OCI-LY1 (cell line): ENCODE results near the gene MAN1C1.

Experiments used
- H2AFZ ChIP-seq: fragments of 200-600 bp; sonication (generic), shearing (Covaris generic); 2 replicates; pipeline ENCODE4 v1.6.0; 2014; ENCODE audit warnings: antibody characterized with exemption, mild to moderate bottlenecking, low read length
- H3F3A ChIP-seq: fragments of 200-600 bp; sonication (generic), shearing (Covaris generic); 2 replicates; pipeline ENCODE4 v1.6.0; 2014; ENCODE audit warnings: mild to moderate bottlenecking, antibody characterized with exemption, low read length, moderate library complexity; ENCODE audit not compliant: insufficient read depth
- H3K27ac ChIP-seq: fragments of 200-600 bp; sonication (generic); 2 replicates; pipeline ENCODE4 v1.5.1; 2014; ENCODE audit warnings: low read length, mixed run types, mild to moderate bottlenecking, low read depth; ENCODE audit not compliant: poor library complexity, severe bottlenecking
- H3K27me3 ChIP-seq: fragments of 200-600 bp; sonication (generic); 2 replicates; pipeline ENCODE4 v1.6.0; 2014; ENCODE audit warnings: antibody characterized with exemption, mild to moderate bottlenecking, low read length, moderate library complexity; ENCODE audit not compliant: insufficient read depth
- H3K36me3 ChIP-seq: fragments of 200-600 bp; sonication (generic); 2 replicates; pipeline ENCODE4 v1.6.1; 2014; ENCODE audit warnings: mild to moderate bottlenecking, antibody characterized with exemption, low read length, moderate library complexity, mixed read lengths; ENCODE audit not compliant: insufficient read depth
- H3K4me1 ChIP-seq: fragments of 200-600 bp; sonication (generic); 2 replicates; pipeline ENCODE4 v1.5.1; 2014; ENCODE audit warnings: mild to moderate bottlenecking, low read length, moderate library complexity; ENCODE audit not compliant: insufficient read depth, severe bottlenecking
- H3K4me2 ChIP-seq: fragments of 200-600 bp; sonication (generic), shearing (Covaris generic); 2 replicates; pipeline ENCODE4 v1.6.1; 2014; ENCODE audit warnings: low read length
- H3K4me3 ChIP-seq: fragments of 200-600 bp; sonication (generic); 2 replicates; pipeline ENCODE4 v1.5.1; 2014; ENCODE audit warnings: low read length, low read depth, mild to moderate bottlenecking, mixed read lengths; ENCODE audit not compliant: poor library complexity, severe bottlenecking
- H3K79me2 ChIP-seq: fragments of 200-600 bp; shearing (Covaris generic); 2 replicates; pipeline ENCODE4 v1.6.1; 2016; ENCODE audit warnings: mixed run types, low read length, mixed read lengths; ENCODE audit not compliant: insufficient read depth
- H3K9ac ChIP-seq: fragments of 200-600 bp; sonication (generic), shearing (Covaris generic); 2 replicates; pipeline ENCODE4 v1.6.1; 2014; ENCODE audit warnings: mild to moderate bottlenecking, low read length, mixed read lengths
- H3K9me2 ChIP-seq: fragments of 200-600 bp; sonication (generic), shearing (Covaris generic); 2 replicates; pipeline ENCODE4 v1.6.1; 2014; ENCODE audit warnings: low read depth, mild to moderate bottlenecking, low read length, mixed read lengths
- H3K9me3 ChIP-seq: fragments of 200-600 bp; shearing (Covaris generic); 2 replicates; pipeline ENCODE4 v1.6.1; 2014; ENCODE audit warnings: low read length, mixed read lengths
- H4K20me1 ChIP-seq: fragments of 200-600 bp; sonication (generic), shearing (Covaris generic); 2 replicates; pipeline ENCODE4 v1.6.0; 2016; ENCODE audit warnings: mild to moderate bottlenecking, low read length; ENCODE audit not compliant: insufficient read depth
- CTCF ChIP-seq: fragments of 200-600 bp; sonication (generic), shearing (Covaris generic); IDR thresholded peaks from 2 replicates; pipeline ENCODE4 v1.5.1; 2017; ENCODE audit warnings: mild to moderate bottlenecking, antibody characterized with exemption, low read length, moderate library complexity, mixed read lengths
- EZH2 ChIP-seq: fragments of 200-600 bp; sonication (generic), shearing (Covaris generic); IDR thresholded peaks from 2 replicates; pipeline ENCODE4 v1.8.0; 2017; ENCODE audit warnings: borderline replicate concordance, mixed run types, mild to moderate bottlenecking, antibody characterized with exemption, low read length, moderate library complexity, mixed read lengths

The MAN1C1 gene

GRCh38 chr1:25803368-25803767 lies 186.8 kb downstream of the MAN1C1 start:
- Histone ChIP-seq H3K27me3 (no peaks in the 10 kb centered on the region), H3K4me2 (peak overlapping the region; percentile 52; the same call in 1 of the 2 replicates), H3K9ac (no peak overlapping the region), H3K9me2 (no peaks in the 10 kb centered on the region), H3K4me3 (no peak overlapping the region), H3K4me1 (peaks cover 22% of the 10 kb centered on the region), H3K27ac (no peak overlapping the region), H2AFZ (no peak overlapping the region), H3F3A (no peaks in the 10 kb centered on the region), H3K9me3 (no peaks in the 10 kb centered on the region), H3K79me2 (no peaks in the 10 kb centered on the region), H4K20me1 (no peaks in the 10 kb centered on the region), H3K36me3 (no peaks in the 10 kb centered on the region)
- no peak for TF ChIP-seq CTCF
- no peak for TF ChIP-seq EZH2

GRCh38 chr1:25804244-25804963 lies 187.8 kb downstream of the MAN1C1 start:
- Histone ChIP-seq H3K36me3 (no peaks in the 10 kb centered on the region), H3K27me3 (no peaks in the 10 kb centered on the region), H3K9ac (no peak overlapping the region)

GRCh38 chr1:25804964-25805862 lies 188.6 kb downstream of the MAN1C1 start:
- H2AFZ ChIP-seq, result no peak overlapping the region
- no peaks in the 10 kb centered on the region for H4K20me1 ChIP-seq
- H3K4me2 ChIP-seq, result no peak overlapping the region
- H3K9me2 ChIP-seq, result no peaks in the 10 kb centered on the region
- no peaks in the 10 kb centered on the region for H3K27me3 ChIP-seq
- no peaks in the 10 kb centered on the region for H3K9me3 ChIP-seq
- H3K27ac ChIP-seq, result no peak overlapping the region
- no peak overlapping the region for H3K9ac ChIP-seq
- TF ChIP-seq CTCF, result no peak
- no peak for TF ChIP-seq EZH2
- H3F3A ChIP-seq, result no peaks in the 10 kb centered on the region
- no peaks in the 10 kb centered on the region for H3K36me3 ChIP-seq
- H3K4me1 ChIP-seq, result peaks cover 30% of the 10 kb centered on the region
- H3K79me2 ChIP-seq, result no peaks in the 10 kb centered on the region
- H3K4me3 ChIP-seq, result no peak overlapping the region

More at GRCh38 chr1:25804244-25804963, 187.8 kb downstream of the MAN1C1 start:
- no peak overlapping the region for H2AFZ ChIP-seq
- TF ChIP-seq EZH2 (no peak), CTCF (no peak)
- no peaks in the 10 kb centered on the region for H3K9me3 ChIP-seq
- H3K79me2 ChIP-seq, result no peaks in the 10 kb centered on the region
- no peaks in the 10 kb centered on the region for H4K20me1 ChIP-seq
- no peak overlapping the region for H3K4me2 ChIP-seq
- no peaks in the 10 kb centered on the region for H3K9me2 ChIP-seq
- H3K4me3 ChIP-seq, result no peak overlapping the region
- peaks cover 26% of the 10 kb centered on the region for H3K4me1 ChIP-seq
- H3K27ac ChIP-seq, result no peak overlapping the region
- H3F3A ChIP-seq, result no peaks in the 10 kb centered on the region
